D721Med (cell line): ENCODE data around the gene ANKS1B.
A peak's percentile ranks its signal among the peaks of the same experiment; 100 is the strongest.

Experiments
- DNase-seq: peaks from one replicate; pipeline ENCODE4 v3.0.0; 2011; ENCODE audit warnings: low spot score; ENCODE audit not compliant: insufficient read length
- FAIRE-seq: peaks from 2 replicates; lab custom pipeline; 2011; peaks lifted over from hg19 to GRCh38; lab: Jason Lieb, UNC
- TF ChIP-seq, protein P1 (sequence below): IDR thresholded peaks from 2 replicates; pipeline ENCODE4 v1.5.1; 2012; ENCODE audit warnings: mild to moderate bottlenecking, control low read depth; ENCODE audit not compliant: insufficient read depth; ENCODE audit errors: missing control alignments

Gene ANKS1B

DNA sequence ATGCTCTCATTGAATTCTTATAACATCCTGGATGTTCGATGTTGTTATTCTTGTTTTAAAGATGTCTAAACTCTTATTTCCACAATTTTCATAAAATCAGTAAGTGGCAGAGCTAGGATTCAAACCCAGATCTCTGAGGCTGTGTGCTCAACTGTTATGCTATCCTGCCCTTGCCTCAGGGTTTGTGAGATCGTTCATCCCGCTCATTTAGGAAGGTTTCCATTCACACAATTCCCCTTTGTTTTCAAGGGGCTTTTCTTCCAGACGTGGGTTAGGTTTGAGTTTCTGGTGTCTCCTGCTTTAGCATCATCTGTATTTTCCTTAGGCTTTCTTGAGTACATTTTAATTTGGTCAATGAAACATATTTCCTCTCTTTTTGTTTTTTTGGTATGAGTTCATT, 1270.3 kb downstream of the ANKS1B start:
- TF ChIP-seq, protein P1, sequence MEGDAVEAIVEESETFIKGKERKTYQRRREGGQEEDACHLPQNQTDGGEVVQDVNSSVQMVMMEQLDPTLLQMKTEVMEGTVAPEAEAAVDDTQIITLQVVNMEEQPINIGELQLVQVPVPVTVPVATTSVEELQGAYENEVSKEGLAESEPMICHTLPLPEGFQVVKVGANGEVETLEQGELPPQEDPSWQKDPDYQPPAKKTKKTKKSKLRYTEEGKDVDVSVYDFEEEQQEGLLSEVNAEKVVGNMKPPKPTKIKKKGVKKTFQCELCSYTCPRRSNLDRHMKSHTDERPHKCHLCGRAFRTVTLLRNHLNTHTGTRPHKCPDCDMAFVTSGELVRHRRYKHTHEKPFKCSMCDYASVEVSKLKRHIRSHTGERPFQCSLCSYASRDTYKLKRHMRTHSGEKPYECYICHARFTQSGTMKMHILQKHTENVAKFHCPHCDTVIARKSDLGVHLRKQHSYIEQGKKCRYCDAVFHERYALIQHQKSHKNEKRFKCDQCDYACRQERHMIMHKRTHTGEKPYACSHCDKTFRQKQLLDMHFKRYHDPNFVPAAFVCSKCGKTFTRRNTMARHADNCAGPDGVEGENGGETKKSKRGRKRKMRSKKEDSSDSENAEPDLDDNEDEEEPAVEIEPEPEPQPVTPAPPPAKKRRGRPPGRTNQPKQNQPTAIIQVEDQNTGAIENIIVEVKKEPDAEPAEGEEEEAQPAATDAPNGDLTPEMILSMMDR: no peak
- DNase-seq: no peak
- FAIRE-seq: no peak

DNA sequence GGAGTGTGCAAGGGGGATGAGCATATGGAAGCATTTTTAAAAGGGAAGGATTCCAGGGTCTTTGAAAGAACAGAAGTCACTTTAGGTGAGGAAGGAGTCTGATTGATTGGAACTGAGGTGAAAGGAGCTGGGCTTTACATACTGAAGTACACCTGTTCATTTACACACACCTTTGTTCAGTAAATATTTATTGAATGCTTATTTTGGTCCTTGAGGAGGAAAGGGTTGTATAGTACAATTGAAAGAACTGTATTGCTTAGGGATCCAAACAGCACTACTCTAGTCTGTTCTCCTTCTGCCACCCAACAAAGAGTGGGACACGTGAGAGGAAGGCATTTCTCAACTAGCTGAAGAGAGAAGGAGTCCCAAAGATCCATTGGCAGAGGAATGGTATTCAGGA, 1275.7 kb downstream of the ANKS1B start:
- FAIRE-seq (no peak), DNase-seq (no peak)
- TF ChIP-seq, protein P1: no peak

DNA sequence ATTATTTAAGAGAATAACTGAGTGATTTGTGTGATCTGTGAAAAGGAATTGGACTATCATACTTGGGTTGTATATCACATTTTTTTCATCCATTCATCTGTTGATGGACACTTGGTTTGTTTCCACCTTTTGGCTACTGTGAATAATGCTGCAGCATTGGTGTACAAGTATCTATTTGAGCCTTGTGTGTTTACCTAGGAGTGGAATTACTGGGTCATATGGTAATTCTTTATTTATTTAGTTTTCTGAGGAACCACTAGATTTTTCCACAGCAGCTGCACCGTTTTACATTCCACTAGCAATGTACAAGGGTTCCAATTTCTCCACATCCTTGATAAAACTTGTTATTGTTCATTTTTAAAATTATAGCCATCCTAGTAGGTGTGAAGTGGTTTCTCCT, 1283.6 kb downstream of the ANKS1B start:
- FAIRE-seq (no peak), DNase-seq (no peak)
- TF ChIP-seq, protein P1: no peak

DNA sequence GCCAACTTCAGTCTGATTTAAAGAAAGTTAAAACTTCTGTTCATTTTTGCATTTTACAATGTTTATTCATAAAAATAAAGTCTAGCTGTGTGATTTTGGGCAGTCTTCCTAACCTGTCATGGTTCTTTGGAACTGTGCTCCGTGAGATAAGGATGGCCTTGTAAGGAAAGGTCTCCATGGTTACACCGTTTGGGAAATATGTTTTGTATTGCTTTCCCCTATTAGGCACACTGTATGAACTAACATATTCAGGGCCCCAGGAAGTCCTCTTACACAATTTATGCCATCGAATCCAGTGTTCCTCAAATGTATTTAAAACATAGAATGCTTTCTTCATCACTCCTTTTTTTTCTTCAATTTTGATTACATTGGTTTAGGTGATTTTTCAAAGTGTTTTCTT, 1285.2 kb downstream of the ANKS1B start:
- no peak for DNase-seq
- no peak for FAIRE-seq
- TF ChIP-seq, protein P1: no peak

DNA sequence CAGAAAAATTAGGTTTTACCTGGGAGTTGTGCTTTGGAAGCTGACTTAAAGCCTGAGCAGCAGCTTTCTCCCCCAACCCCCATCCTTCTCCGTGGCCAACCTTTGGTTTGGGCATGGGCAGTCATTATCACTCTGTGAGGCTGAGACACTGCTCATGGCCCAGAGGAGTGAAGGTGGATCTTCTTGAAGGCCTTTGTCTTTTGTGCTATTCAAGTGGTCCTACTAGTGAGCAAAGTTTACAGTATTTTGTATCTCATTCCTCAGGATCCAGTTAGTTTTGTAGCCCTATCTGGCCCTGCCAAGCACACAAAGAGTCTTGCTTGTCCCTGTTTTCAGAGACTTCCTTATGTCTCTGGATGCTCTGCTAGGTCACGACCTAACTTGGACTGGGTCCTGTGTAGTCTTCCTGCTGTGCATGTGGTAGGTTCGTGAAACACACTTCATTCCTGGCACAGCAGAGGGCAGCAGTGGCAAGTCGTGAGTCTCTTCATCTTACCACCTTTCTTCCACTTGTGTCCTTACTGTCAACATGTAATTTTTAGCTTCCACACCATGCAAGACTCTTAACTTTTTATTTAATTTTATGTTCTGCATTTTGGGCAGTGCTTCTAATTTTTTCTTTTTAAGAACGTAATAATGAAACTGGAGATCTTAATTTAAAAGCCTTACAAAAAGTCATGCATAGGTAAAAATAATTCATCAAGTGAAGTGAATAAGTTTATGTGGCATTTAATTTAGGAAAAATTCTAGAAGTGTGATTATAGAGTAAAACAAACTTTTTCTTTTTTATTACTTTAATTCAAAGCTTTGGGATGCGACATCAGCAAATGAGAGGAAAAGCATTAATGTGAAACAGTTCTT, 1285.9 kb downstream of the ANKS1B start:
- no peak for DNase-seq
- FAIRE-seq: no peak
- TF ChIP-seq, protein P1: peak; percentile 47

DNA sequence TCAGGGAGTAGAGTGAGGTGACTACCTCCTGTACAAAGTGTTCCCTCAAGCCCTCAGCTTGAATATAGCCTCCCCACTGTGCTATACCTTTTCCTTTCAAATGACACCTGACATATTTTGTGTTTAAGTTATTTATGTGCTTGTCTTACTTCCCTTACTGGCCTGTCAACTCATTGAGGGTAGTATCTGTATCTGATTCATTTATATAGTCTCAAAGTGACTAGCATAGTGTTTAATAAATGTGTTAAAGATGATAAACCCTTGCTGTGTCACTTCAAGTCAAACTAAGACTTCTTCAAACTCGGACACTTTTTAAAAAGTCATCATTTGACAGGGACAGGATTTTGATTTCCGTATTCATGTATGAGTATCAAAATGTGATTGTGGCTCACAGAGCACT, 1287.5 kb downstream of the ANKS1B start:
- TF ChIP-seq, protein P1: no peak
- no peak for DNase-seq
- FAIRE-seq: no peak

DNA sequence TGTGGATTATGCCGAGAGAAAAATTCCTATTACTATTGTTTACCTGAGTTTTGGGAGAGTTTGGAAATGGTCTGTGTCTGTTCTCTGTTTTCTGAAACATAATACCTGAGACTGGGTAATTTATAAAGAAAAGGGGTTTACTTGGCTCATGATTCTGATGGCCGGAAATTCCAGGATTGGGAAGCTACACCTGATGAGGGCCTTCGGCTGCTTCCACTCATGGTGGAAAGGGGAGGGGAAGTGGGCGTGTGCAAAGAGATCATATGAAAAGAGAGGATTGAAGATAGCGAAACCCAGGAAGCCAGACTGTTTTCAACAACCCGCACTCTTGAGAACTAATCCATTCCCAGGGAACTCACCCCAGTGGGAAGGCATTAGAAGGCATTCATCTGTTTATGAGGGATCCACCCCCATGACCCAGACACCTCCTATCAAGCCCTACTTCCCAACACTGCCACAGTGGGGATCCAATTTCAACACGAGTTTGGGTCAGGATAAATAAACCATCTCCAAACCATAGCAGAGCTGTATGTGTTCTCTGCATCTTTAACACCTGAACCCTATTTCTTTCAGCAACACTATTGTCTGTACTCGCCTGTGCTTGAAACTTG, 1288.6 kb downstream of the ANKS1B start:
- TF ChIP-seq, protein P1: no peak
- DNase-seq (no peak), FAIRE-seq (no peak)
